HEK293T (cell line): ENCODE results near the gene WDR73.

Experiments used
- CTCF ChIA-PET: fragments of 350-600 bp; formaldehyde crosslinking; extraction: SDS; loops from one replicate; lab custom pipeline; 2021; ENCODE audit warnings: antibody characterized with exemption, inconsistent platforms; lab: Yijun Ruan, JAX
- POLR2A ChIA-PET: fragments of 350-600 bp; formaldehyde crosslinking; extraction: SDS; loops from one replicate; lab custom pipeline; 2020; ENCODE audit warnings: antibody characterized with exemption, inconsistent platforms; lab: Yijun Ruan, JAX
- DNase-seq: peaks from one replicate; pipeline ENCODE4 v3.0.0; 2012; ENCODE audit warnings: mixed read lengths; ENCODE audit errors: extremely low spot score
- ARNT ChIP-seq: fragments of 450-650 bp; IDR thresholded peaks from 2 replicates; pipeline ENCODE4 v1.6.1; 2017; ENCODE audit warnings: mild to moderate bottlenecking
- BHLHE40 ChIP-seq: fragments of 450-650 bp; IDR thresholded peaks from 2 replicates; pipeline ENCODE4 v1.6.1; 2016; ENCODE audit warnings: mild to moderate bottlenecking, moderate library complexity, borderline replicate concordance
- CTBP1 ChIP-seq: fragments of 450-650 bp; IDR thresholded peaks from 2 replicates; pipeline ENCODE4 v1.6.1; 2016; ENCODE audit warnings: borderline replicate concordance
- ELF4 ChIP-seq: fragments of 450-650 bp; IDR thresholded peaks from 2 replicates; pipeline ENCODE4 v1.6.1; 2017; ENCODE audit warnings: antibody characterized with exemption
- FOXA1 ChIP-seq: fragments of 450-650 bp; IDR thresholded peaks from 2 replicates; pipeline ENCODE4 v1.6.1; 2016; ENCODE audit warnings: mild to moderate bottlenecking
- FOXK2 ChIP-seq: fragments of 450-650 bp; IDR thresholded peaks from 2 replicates; pipeline ENCODE4 v1.6.1; 2016; ENCODE audit warnings: mild to moderate bottlenecking
- FOXM1 ChIP-seq: fragments of 450-650 bp; IDR thresholded peaks from 2 replicates; pipeline ENCODE4 v1.6.1; 2017; ENCODE audit warnings: mild to moderate bottlenecking, borderline replicate concordance
- HDGF ChIP-seq: fragments of 450-650 bp; IDR thresholded peaks from 2 replicates; pipeline ENCODE4 v1.6.1; 2017; ENCODE audit warnings: antibody characterized with exemption, borderline replicate concordance
- L3MBTL2 ChIP-seq: fragments of 450-650 bp; conservative IDR thresholded peaks from 2 replicates; pipeline ENCODE4 v1.6.1; 2016; ENCODE audit warnings: mild to moderate bottlenecking
- LEF1 ChIP-seq: fragments of 450-650 bp; IDR thresholded peaks from 2 replicates; pipeline ENCODE4 v1.6.1; 2017; ENCODE audit warnings: mild to moderate bottlenecking, borderline replicate concordance
- NFRKB ChIP-seq: fragments of 450-650 bp; IDR thresholded peaks from 2 replicates; pipeline ENCODE4 v1.6.1; 2016; ENCODE audit warnings: mild to moderate bottlenecking, moderate library complexity
- SP1 ChIP-seq: fragments of 450-650 bp; IDR thresholded peaks from 2 replicates; pipeline ENCODE4 v1.6.1; 2017
- SUZ12 ChIP-seq: fragments of 450-650 bp; IDR thresholded peaks from 2 replicates; pipeline ENCODE4 v1.6.1; 2016; ENCODE audit warnings: mild to moderate bottlenecking
- TARDBP ChIP-seq: fragments of 450-650 bp; IDR thresholded peaks from 2 replicates; pipeline ENCODE4 v1.6.1; 2016
- ZNF384 ChIP-seq: fragments of 450-650 bp; IDR thresholded peaks from 2 replicates; pipeline ENCODE4 v1.6.1; 2016
- TF ChIP-seq, protein P1 (sequence below): fragments of 450-650 bp; IDR thresholded peaks from 2 replicates; pipeline ENCODE4 v1.6.1; 2016

Gene WDR73

GRCh38 chr15:84631706-84632272 lies 22.3 kb downstream of the WDR73 start:
- CTCF ChIA-PET: interaction anchor here (0.8 to 1.4 kb wide), 6 partner anchors 32 to 61 kb away, joined by 3 to 12 read pairs (median 5); no protein-coding TSS in a partner anchor
- DNase-seq: peak; percentile 12
- TF ChIP-seq NFRKB (no peak), SUZ12 (no peak), ZNF384 (no peak), TARDBP (no peak), FOXK2 (no peak), HDGF (no peak), CTBP1 (no peak), ARNT (no peak), FOXA1 (no peak), ELF4 (no peak), L3MBTL2 (no peak), LEF1 (no peak), FOXM1 (no peak), SP1 (no peak), BHLHE40 (no peak)
- TF ChIP-seq, protein P1, sequence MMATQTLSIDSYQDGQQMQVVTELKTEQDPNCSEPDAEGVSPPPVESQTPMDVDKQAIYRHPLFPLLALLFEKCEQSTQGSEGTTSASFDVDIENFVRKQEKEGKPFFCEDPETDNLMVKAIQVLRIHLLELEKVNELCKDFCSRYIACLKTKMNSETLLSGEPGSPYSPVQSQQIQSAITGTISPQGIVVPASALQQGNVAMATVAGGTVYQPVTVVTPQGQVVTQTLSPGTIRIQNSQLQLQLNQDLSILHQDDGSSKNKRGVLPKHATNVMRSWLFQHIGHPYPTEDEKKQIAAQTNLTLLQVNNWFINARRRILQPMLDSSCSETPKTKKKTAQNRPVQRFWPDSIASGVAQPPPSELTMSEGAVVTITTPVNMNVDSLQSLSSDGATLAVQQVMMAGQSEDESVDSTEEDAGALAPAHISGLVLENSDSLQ: no peak
- POLR2A ChIA-PET: interaction anchor here (0.8 to 6.1 kb wide), 13 partner anchors 9 to 85 kb away, joined by 3 to 45 read pairs (median 6); partner anchors contain the start of genes SEC11A, WDR73 and ZSCAN2

- CTCF ChIA-PET: interaction anchor here (0.6 to 1.0 kb wide), 5 partner anchors 30 to 350 kb away, joined by 3 to 4 read pairs (median 3); no protein-coding TSS in a partner anchor
- POLR2A ChIA-PET: interaction anchor here (3.7 kb wide), 1 partner anchor 29 kb away, joined by 22 read pairs; the partner anchor contains the start of gene ZSCAN2
- TF ChIP-seq, protein P1: no peak
- no peak for TF ChIP-seq HDGF
Observed at GRCh38 chr15:84629033-84629432, 25.1 kb downstream of the WDR73 start.

DNA sequence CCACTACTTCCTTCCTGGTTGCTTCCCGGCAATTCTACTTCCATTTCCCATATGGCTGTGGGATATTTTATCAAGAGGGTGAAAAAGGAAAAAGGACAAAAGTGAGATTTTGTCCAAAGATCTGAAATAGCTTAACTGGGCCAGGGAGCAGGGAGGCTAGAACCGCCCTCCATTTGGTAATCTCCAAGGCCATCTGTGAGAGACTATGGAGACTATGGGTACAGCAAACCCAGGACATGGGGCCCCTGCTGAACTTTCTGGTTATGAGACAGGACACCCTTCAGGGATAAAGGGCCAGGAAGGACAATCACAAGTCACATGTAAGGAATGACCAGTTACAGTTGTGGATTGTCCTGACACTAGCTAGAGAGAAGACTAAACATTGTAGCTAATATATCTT lies 29.0 kb downstream of the WDR73 start:
- POLR2A ChIA-PET: interaction anchor here (1.8 kb wide), 1 partner anchor 29 kb away, joined by 4 read pairs; the partner anchor contains the start of gene WDR73
- DNase-seq: no peak
- no peak for TF ChIP-seq TARDBP
- TF ChIP-seq, protein P1: no peak
- CTCF ChIA-PET: interaction anchor here (1.2 kb wide), 1 partner anchor 26 kb away, joined by 4 read pairs; no protein-coding TSS in a partner anchor

More at GRCh38 chr15:84629033-84629432, 25.1 kb downstream of the WDR73 start:
- no peak for DNase-seq

GRCh38 chr15:84624359-84624758 lies 29.7 kb downstream of the WDR73 start:
- CTCF ChIA-PET: interaction anchor here (1.2 kb wide), 1 partner anchor 25 kb away, joined by 4 read pairs; no protein-coding TSS in a partner anchor
- TF ChIP-seq L3MBTL2 (no peak), BHLHE40 (no peak), ZNF384 (no peak), NFRKB (no peak), ELF4 (no peak), FOXA1 (no peak), HDGF (no peak), TARDBP (no peak), FOXM1 (no peak), FOXK2 (no peak)
- TF ChIP-seq, protein P1: no peak
- no peak for DNase-seq
- POLR2A ChIA-PET: interaction anchor here (1.8 kb wide), 1 partner anchor 30 kb away, joined by 4 read pairs; the partner anchor contains the start of gene WDR73

DNA sequence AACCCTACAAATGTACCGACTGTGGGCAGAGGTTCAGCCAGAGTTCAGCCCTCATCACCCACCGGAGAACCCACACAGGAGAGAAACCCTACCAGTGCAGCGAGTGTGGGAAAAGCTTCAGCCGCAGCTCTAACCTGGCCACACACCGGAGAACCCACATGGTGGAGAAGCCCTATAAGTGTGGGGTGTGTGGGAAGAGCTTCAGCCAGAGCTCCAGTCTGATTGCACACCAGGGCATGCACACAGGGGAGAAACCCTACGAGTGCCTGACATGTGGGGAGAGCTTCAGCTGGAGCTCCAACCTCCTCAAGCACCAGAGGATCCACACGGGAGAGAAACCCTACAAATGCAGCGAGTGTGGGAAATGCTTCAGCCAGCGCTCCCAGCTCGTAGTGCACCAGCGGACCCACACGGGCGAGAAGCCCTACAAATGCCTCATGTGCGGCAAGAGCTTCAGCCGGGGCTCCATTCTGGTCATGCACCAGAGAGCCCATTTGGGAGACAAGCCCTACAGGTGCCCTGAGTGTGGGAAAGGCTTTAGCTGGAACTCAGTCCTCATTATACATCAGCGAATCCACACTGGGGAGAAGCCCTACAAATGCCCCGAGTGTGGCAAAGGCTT lies 32.6 kb downstream of the WDR73 start:
- POLR2A ChIA-PET: interaction anchor here (1.4 kb wide), 1 partner anchor 10 kb away, joined by 9 read pairs; no protein-coding TSS in a partner anchor
- CTCF ChIA-PET: interaction anchor here (1.4 kb wide), 1 partner anchor 23 kb away, joined by 5 read pairs; no protein-coding TSS in a partner anchor
- no peak for DNase-seq
- TF ChIP-seq ARNT (no peak), NFRKB (no peak), BHLHE40 (no peak), TARDBP (no peak), FOXA1 (no peak), L3MBTL2 (no peak), ELF4 (no peak), SUZ12 (no peak)
